HG03558 (cell line): Measurements from ENCODE around the gene TLDC2.

Experiments
- ATAC-seq: cut with Tn5 transposase; IDR thresholded peaks from one replicate; pipeline ENCODE4 v1.9.1; 2021; ENCODE audit warnings: moderate number of reproducible peaks; ENCODE audit not compliant: unreplicated experiment; ENCODE audit errors: extremely low read depth

The TLDC2 gene

GRCh38 chr20:36849333-36850065, 26.4 kb upstream of the TLDC2 start:
- no peak for ATAC-seq

- ATAC-seq = no peak
Observed at GRCh38 chr20:36850759-36851158, 25.2 kb upstream of the TLDC2 start.

GRCh38 chr20:36851490-36851889, 24.4 kb upstream of the TLDC2 start:
- no peak for ATAC-seq

- no peak for ATAC-seq
Observed at GRCh38 chr20:36852187-36852586, 23.8 kb upstream of the TLDC2 start.

- ATAC-seq = no peak
Observed at GRCh38 chr20:36854348-36855240, 21.3 kb upstream of the TLDC2 start.

GRCh38 chr20:36855241-36855657, 20.7 kb upstream of the TLDC2 start:
- ATAC-seq = no peak

GRCh38 chr20:36856195-36856594, 19.7 kb upstream of the TLDC2 start:
- no peak for ATAC-seq

- ATAC-seq = no peak
Observed at GRCh38 chr20:36856691-36857635, 19.0 kb upstream of the TLDC2 start.

- ATAC-seq = no peak
Observed at GRCh38 chr20:36859282-36859555, 16.7 kb upstream of the TLDC2 start.

GRCh38 chr20:36859700-36860330, 16.1 kb upstream of the TLDC2 start:
- no peak for ATAC-seq

GRCh38 chr20:36860339-36860738, 15.6 kb upstream of the TLDC2 start:
- no peak for ATAC-seq

GRCh38 chr20:36860811-36861624, 14.9 kb upstream of the TLDC2 start:
- ATAC-seq = no peak

GRCh38 chr20:36861625-36861874, 14.4 kb upstream of the TLDC2 start:
- no peak for ATAC-seq

GRCh38 chr20:36861875-36862801, 13.8 kb upstream of the TLDC2 start:
- ATAC-seq = no peak

- peak; percentile 31 for ATAC-seq
Observed at GRCh38 chr20:36862857-36863668, 12.9 kb upstream of the TLDC2 start.

- ATAC-seq = no peak
Observed at GRCh38 chr20:36865076-36865860, 10.7 kb upstream of the TLDC2 start.

GRCh38 chr20:36865861-36866149, 10.1 kb upstream of the TLDC2 start:
- ATAC-seq = no peak
